MV-4-11 (cell line): ENCODE measurements around the gene NKAIN2.

ENCODE experiments used
- DNase-seq: peaks from one replicate; lab custom pipeline; 2025; lab: John Stamatoyannopoulos, UW

The NKAIN2 gene

DNA sequence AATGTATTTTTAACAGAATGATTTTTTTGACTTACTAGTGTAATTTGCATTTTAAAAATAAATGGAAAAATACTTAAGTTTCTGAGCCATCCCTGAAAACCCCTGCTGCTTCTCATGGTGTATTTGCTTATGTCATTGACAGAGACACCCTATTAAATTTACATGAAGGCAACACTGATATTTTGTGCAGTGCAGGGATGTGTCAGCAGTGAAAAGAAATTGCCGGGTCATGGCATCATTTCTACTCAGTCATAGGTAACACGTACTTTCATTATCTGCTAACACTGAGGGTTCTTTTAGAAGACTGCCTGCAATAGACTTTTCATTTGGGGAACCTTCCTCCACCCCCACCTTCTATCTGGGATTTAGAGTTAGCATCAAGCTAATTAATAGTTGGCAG is 1021.9 kb downstream of the NKAIN2 start:
- no peak for DNase-seq

DNA sequence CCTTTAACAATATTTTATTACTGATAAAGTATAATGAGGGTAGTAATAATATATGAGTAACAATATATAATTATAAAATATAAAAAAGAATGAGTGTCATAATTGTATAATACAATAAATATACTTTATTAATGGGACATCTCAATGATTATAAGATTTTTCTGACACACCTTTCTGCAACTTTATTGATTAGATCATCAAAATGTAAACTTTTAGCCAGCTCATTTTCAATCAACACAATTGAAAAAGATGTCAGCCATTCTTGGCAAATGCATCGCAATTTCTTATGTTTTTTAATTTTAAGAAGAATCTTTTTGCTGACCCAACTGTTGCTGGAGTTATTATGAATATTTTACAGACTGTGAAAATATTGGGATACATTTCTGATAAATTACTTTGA is 1026.2 kb downstream of the NKAIN2 start:
- DNase-seq: no peak

DNA sequence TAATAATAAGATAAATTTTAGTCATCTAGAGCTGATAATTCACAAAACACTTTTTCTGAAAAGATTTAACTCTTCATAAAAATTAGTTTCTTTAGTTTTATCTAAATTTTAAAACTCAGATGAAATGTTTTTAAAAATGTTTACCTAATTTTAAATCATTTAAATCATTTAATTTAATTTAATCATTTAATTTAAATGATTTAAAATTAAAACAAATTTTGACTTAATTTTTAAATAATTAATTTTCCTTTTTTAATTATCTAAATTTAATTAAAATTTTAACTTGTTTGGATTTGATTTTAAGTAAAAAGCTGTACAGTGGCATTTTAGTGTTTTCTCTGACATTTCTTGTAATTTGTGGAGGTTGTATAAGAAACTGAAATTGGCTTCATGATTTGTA is 1026.8 kb downstream of the NKAIN2 start:
- DNase-seq: no peak

DNA sequence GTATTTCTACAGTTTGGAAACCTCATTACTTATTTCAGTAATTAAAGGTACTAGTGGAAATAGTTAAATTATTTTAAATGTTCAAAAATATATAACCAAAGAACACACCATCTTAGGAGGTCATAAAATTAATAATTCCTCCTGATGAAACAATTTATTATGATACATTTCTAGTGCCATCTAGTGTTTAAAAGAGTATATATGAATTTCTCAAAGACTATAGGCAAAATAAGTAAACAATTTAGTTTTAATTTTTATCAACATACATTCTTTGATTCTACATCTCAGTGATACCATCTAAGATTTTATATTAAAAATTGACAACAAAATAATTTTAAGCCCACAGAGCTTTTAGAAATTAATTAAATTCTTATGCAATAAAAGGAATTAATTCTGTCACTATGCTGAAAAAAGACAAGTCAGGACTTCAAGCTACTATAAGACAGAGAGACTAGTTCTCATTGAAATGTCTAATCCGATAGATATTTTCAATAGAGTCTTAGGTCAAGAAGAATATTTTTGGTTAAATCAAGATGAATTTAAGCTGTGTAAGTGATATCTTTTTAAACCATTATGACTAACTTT is 1050.8 kb downstream of the NKAIN2 start:
- no peak for DNase-seq

DNA sequence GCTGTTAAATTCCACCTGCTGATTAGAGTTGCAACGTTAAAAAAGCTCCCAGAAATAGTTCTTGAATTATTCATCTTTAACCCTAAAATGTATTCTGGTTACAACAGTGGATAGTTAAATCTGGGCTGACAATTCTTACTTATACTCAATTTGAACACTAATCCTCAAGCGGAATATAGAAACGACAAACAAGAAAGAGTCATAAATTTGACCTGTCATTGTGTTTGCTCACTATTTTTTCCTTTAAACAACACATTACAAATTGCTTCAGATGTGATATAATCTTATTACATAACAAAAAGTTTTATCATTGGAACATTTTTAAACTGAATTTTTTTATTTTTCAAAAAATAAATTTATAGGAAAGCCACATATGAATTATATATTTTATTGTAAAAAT is 1054.1 kb downstream of the NKAIN2 start:
- DNase-seq: no peak

DNA sequence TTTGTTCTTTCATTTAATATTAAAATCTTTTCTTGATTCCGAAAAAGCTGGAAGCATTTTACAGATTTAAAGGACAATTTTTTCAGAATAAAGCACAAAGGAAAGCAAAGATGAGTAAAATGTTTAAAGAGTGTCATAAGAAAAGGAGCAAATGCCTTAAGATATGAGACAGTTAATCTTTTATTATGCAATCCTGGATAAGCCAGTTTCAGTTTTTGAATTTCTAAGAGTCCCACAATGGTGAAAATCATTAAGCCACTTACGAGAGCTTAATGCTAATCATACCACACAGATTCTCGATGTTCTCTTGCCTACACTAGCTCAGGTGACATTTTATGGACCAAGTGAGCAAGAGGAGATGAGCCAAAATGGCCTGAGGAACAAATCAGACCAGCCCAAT is 1054.9 kb downstream of the NKAIN2 start:
- DNase-seq: no peak

DNA sequence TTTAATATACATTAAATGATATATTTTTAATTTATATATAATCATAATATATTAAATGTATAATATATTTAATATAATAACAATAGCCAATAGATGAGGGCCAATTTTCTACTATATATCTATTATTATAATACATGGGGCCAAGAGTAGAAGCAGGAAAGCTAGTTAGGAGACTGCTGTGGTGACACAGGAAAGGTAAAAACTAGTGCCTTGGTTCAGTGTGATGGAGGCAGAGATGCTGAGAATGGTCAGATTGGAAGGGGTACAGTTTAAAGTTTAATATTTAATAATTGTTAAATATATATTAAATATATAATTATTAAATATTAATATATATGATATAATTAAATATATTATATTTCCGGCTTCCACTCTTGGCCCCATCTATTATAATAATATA is 1055.7 kb downstream of the NKAIN2 start:
- DNase-seq: no peak

DNA sequence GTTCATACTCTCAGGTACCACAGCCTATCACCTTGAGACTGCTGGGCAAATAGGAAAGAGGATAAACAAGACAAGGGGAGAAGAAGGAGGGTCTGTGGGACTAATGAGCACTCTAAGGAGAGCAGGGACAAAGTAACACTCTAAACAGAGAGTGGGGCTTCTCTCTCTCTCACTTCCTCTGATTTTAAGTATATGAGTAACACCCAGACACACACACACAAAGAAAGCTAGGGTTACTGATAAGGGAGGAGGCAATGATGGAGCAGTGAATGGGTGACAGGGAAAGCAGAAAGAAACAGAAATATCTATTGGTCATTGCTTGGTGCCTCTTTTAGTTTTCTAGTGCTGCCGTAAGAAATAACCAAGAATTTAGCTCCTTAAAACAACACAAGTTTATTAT is 1062.4 kb downstream of the NKAIN2 start:
- no peak for DNase-seq

DNA sequence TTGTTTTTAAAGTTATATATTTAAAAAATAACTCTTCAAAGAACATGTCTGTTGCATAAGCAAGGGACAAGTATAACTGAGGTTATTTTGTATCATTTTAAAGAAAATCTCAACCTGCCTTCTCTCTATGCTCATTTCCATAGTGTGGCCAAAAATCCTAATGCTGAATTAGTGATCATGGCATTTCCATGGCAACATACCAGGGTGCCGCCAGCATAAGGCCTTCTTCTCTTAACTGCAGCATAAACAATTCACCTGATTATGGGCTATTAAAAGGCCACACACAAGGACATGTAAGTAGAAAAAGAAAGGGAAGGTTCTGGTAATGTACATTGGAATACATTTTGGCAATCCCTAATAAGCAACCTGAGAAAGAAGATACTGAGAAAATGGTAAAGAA is 1063.5 kb downstream of the NKAIN2 start:
- no peak for DNase-seq

DNA sequence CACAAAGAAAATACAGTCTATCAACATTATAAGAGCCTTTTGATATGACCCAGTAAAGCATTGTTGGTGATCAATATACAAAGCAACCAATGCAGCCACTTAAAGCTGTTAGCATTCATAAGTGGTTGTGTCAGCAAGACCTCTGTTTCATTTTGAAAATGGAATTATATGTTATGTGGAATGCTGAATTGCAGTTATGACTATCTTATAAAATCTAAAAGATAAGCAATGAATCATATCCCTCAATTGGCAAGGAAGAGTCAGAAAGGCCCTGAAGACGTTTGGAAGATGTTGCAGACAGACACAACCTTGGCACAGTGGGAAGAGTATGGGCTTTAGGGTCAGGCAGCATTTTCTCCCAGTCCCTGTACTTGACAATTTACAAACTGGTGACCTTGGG is 1064.8 kb downstream of the NKAIN2 start:
- no peak for DNase-seq

DNA sequence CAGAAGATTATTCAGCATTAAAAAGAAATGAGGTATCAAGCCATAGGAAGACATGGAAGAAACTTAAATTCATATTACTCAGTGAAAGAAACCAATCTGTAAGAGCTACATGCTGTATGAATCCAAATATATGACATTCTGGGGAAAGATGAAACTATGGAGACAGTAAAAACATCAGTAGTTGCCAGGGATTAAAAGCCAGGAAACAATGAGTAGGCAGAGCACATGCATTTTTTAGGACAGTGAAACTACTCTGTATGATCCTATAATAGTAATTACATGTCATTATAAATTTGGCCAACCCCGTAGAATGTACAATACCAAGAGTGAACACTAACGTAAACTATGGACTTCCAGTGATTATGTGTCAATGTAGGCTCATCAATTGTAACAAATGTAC is 1065.8 kb downstream of the NKAIN2 start:
- DNase-seq: no peak

DNA sequence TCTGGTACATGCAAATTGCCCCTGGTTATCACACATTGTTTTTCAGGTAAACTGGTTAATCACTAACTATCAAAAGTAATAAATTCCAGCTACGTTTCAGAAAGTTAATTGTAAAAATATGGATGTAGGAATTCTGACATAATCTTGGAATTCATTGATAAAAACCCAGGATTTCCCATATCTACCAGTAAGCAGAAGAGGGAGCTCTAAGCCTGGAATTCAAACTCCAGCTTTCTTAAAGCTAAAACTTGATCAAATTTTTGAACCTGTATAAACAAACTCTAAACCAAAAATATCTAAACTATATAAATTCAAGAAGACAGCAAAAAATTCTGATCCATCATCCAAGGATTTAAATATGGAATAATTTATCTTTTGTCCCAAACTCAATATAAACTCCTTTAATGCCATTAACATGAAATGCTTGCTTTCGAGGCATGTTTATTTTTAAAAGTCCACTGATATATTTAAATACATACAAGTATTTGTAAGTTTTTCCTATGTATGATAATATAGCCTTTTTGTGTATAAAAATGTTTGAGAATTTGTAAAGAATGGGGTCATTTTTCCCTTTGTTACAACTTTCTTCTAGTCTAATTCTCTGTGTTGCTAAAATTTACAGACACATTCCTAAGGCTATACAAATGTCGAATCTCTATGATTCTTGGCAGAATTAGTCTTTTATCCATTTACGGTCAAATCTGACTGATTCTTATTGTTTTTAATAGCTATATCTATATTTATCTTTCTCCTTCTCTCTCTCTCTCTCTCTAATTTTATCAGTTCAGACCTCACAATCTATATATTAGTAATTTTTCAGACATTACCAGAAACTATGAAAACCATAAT is 1067.2 kb downstream of the NKAIN2 start:
- DNase-seq: no peak

DNA sequence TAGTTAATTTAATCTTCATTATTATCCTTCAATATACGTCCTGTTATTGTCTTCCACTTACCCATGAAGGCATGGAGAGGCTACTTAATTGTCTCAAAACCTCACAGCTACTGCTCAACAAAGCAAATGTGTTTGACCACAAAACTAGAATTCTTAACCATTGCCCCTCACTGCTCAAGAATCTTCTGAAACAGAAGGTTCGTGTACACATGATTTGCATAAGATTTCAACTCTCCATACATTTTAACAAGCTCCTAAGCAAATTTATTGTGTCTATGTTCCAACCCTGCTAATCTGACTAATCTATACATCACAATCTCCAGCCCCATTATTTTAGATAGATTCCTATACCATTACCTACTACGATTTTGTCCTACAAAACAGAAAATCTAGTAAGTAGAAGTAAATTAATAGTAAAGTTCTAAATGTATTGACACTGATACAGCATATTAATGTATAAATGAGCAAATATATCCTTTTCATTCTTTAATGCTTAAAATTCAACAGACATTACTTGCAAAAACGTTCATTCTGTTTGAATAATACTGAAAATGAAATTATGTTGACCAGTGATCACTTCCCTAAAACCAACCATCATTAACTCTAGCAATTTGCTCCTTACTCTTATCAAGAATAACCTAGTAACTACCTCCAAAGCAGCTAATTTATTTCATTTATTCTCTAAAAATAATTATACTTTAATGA is 1068.8 kb downstream of the NKAIN2 start:
- DNase-seq: no peak

DNA sequence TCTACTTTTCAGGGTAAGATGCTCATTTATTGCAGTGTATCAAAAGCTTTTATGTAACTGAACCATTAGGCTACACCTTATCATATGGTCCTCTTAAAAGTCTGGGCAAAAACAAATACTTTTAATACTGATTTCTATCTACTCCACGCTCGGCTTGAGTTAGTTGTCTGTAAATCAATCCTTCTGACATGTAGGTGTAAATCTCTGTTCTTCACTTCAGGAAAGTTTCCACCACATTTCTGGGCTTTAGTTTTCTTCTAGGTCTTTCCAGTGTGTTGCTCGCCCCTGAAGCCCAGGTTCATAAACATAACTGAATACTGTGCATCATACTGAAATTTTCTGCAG is 1069.4 kb downstream of the NKAIN2 start:
- no peak for DNase-seq
